AG20443 (cell line): ENCODE measurements around the gene PIP5K1B.
"Not testable (repeated sequence)": the region's sequence is repeated elsewhere in the genome, so short reads cannot be mapped to it uniquely, and the experiment has no call there.

ENCODE experiments used
- DNase-seq: peaks from one replicate; pipeline ENCODE4 v3.0.0; 2012; ENCODE audit warnings: low spot score, mixed read lengths

PIP5K1B gene

DNA sequence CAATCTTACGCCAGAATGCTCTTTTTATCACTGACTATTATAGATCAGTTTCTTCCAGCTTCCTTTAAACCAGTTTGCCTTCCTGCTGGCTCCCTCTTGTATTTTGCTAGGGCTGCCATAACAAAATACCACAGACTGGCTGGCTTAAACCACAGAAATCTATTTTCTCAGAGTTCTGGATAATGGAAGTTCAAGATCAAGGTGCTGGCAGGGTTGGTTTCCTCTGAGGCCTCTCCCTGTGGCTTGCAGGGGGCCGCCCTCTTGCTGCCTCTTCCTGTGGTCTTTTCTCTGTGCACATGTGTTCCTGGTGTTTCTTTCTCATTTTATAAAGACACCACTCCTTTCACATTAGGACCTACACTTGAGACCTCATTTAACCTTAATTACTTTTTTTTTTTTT is 323.7 kb downstream of the PIP5K1B start:
- DNase-seq = no peak

DNA sequence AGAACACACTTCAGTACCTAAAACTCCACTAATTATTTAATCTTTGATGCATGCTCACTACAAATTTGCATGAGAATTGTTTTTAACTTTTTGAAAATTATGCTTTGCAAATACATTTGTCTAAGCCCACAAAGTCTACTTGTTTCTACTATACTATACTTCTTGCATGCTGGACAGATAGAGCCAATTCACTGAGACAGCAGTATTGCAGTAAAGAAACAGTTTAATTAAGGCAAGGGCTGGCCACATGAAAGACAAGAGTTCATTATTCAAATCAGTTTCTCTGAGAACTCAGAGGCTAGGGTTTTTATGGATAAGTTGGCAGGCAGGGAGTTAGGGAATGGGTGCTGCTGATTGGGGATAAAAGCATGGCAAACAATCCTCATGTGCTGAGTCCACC is 324.5 kb downstream of the PIP5K1B start:
- DNase-seq = no peak

DNA sequence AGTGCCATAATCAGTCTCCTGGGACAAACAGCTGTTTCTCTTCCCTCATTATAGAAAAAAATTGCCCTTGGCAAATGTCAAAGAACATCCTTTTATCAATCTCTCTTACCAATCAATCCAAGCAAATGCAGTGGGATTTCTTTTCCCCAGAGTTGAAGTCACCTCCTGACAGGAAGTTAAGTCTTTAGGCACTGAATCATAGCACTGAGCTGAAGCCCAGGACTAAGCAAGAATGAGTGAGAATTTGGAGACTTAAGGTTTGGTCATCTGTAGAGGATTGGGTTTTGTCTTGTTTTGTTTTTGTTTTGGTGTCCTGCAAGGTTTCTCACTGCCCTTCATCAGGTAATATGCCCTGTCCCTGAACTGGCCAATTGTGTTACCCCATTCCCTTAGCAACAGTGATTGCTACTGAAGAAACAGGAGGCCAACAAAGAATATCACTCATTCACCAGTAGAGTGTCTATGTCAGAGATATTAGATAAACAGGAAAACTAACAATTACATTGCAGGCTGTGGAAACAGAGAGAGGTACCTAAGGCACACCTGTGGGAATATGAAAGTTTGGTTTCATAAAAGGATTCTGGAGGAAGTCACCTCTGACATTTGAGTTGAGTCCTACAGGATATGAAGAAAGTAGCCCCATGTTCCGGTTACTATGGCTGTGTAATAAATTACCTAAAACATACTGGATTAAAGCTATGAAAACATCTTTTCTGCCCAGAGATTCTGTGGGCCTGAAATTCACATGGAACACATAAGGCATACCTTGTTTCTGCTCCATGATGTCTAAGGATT is 326.0 kb downstream of the PIP5K1B start:
- no peak for DNase-seq

DNA sequence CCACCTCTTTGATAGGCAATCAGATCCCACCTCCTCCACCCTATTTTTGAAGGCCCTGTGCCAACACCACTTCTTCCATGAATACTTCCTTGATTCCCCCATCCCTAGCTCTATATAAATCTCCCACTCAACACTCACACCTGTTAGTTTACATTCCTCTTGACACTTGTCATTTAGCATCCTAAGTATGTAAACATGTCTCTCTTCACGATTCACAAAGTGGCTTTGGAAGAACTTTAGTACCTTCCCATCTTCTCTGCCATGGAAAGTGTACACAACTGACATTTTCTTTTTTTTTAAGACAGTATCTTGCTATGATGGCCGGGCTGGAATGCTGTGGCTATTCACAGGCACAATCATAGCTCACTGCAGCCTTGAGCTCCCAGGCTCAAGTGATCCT is 329.0 kb downstream of the PIP5K1B start:
- no peak for DNase-seq

DNA sequence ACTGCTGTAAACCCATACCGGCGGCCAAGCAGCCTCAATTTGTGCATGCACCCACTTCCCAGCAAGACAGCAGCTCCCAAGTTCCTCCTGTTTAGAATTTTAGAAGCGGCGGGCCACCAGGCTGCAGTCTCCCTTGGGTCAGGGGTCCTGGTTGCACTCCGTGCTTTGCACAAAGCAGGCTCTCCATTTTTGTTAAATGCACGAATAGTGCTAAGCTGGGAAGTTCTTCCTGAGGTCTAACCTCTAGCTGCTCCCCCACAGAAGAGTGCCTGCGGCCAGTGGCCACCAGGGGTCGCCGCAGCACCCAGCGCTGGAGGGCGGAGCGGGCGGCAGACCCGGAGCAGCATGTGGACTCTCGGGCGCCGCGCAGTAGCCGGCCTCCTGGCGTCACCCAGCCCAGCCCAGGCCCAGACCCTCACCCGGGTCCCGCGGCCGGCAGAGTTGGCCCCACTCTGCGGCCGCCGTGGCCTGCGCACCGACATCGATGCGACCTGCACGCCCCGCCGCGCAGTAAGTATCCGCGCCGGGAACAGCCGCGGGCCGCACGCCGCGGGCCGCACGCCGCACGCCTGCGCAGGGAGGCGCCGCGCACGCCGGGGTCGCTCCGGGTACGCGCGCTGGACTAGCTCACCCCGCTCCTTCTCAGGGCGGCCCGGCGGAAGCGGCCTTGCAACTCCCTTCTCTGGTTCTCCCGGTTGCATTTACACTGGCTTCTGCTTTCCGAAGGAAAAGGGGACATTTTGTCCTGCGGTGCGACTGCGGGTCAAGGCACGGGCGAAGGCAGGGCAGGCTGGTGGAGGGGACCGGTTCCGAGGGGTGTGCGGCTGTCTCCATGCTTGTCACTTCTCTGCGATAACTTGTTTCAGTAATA is 330.6 kb downstream of the PIP5K1B start, which contains the start of gene FXN:
FXN (plus strand) TSS at position 315 of the 871 bp plus-strand sequence; CDS start at position 346, 31 bp downstream.
- DNase-seq = peak; percentile 96

DNA sequence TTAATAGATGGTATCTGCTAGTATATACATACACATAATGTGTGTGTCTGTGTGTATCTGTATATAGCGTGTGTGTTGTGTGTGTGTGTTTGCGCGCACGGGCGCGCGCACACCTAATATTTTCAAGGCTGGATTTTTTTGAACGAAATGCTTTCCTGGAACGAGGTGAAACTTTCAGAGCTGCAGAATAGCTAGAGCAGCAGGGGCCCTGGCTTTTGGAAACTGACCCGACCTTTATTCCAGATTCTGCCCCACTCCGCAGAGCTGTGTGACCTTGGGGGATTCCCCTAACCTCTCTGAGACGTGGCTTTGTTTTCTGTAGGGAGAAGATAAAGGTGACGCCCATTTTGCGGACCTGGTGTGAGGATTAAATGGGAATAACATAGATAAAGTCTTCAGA is 331.3 kb downstream of the PIP5K1B start:
- DNase-seq = peak; percentile 30

DNA sequence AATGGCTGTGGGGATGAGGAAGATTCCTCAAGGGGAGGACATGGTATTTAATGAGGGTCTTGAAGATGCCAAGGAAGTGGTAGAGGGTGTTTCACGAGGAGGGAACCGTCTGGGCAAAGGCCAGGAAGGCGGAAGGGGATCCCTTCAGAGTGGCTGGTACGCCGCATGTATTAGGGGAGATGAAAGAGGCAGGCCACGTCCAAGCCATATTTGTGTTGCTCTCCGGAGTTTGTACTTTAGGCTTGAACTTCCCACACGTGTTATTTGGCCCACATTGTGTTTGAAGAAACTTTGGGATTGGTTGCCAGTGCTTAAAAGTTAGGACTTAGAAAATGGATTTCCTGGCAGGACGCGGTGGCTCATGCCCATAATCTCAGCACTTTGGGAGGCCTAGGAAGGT is 331.8 kb downstream of the PIP5K1B start:
- no peak for DNase-seq

DNA sequence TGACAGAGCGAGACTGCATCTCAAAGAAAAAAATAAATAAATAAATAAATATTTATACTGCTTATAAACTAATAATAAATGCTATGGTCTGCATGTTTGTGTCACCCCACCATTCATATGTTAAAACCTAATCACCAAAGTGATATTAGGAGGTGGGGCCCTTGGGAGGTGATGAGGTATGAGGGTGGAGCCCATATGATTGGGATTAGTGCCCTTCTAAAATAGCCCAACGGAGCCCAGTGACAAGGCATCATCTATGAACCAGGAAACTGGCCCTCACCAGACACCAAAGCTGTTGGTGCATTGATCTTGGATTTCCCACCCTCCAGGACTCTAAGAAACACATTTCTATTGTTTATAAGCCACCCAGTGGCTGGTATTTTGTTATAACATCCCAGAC is 335.6 kb downstream of the PIP5K1B start:
- no peak for DNase-seq

DNA sequence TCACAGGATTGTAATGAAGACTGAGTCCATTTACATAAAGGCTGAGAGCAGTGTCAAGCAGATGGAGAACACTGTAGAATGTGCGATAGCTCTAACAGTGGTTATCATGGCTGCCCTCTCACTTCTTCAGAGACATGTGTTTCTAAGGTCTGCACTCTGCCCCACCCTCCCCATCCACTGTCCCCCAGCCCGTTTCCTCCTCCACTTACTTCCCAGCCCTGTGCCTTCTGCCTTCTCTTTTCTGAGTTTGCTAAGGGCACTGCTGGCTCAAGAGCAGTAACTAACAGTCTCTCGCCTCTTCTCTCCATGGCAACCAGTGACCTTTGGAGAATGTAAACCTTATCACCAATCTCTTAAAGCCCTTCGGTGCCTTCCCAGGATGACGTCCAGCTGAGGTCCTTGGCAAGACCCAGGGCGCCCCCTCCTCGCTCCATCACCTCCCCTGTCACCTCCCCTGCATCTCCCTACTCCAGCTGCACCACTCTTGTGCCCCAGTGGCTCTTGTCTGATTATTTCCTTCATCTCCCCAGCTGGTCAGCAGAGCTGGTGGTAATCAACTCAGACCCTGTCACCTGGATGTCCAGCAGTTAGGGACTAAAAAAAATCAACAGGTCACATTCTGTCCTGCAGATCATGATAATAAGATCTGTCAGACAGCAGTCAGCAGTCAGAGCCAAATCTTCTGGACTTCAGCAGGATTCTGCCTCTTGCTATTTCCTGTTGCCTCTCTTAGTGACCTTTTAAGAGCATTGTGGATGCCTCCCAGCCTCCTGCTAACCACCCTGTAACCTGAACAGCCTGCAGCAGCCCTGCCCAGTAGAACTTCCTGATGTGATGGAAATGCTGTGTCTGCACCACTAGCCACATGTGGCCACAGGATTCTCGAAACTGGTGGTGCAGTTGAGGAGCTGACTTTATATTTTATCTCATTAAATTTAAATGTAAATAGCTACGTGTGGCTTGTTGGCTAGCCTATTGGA is 339.5 kb downstream of the PIP5K1B start:
- peak; percentile 29 for DNase-seq

DNA sequence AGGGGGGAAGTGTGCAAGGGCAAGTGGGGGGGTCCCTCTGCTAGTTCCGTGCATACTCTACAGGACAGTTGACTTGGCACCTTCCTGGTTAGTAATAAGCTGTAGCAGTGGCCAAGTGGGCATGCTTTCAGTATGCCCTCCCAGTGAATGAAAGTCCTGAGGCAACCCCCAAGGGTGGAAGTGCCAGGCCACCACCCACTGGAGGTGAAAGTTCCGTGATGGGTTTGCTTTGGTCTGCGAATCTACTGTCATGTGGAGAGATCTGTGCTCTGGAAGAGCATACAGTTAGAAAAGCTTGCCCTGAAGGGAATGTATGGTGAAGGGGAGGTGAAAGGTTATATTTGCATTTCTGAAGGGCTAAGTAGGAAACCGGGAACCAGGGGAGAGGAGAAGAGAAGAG is 340.8 kb downstream of the PIP5K1B start:
- no peak for DNase-seq

DNA sequence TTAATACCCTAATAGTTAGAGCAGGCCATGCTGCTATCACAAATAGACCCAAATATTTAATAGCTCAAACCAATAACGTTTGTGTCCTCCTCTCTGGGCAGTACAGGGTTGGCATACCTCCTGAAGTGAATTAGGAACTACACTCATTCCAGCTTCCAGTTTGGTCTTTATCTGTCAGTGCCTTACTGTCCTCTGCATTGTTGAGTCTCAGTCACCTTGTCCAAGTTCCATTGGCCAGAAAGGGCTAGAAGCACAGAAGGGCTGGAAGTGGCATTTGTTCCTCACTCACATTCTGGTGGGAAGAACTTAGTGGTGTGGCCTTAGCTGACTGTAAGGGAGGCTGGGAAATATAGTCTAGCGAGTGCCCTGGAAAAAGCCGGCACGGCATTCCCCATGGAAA is 341.7 kb downstream of the PIP5K1B start:
- no peak for DNase-seq

DNA sequence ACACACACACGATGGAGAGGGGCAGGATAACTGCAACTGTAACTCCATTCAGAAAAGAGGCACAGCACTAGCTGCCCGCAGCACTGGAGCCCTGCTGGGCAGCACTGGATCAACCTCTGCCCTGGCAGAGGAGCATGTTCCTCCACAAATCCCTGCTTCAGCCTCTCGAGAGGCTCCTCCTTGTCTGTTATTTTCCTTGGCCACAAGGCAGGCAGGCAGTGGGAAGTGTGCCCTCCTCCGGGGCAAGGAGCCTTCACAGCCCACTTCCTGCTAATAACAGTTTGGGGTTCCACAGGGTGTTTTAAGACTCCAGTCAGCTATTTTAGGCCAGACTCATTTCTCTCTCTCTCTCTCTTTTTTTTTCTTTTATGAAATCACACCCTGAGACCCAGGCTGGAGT is 342.3 kb downstream of the PIP5K1B start:
- no peak for DNase-seq

DNA sequence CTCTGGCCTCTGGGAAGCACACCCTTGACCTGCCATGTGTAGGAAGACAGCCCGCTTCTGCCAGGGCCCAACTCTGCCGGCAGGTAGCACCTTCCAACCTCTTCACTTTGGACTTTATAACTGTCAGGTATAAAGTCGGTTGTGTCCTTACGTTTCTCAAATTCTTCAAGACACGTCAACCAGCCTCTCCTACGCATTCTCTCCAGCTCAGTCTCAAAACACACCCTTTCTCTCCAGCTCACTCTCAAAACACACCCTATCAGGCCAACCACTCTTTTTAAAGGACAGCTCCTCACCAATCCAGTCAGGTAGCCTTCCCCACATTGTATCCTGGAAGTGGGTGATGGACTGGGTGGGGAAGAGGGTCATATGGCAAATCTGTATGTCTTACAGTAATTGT is 344.1 kb downstream of the PIP5K1B start:
- no peak for DNase-seq

DNA sequence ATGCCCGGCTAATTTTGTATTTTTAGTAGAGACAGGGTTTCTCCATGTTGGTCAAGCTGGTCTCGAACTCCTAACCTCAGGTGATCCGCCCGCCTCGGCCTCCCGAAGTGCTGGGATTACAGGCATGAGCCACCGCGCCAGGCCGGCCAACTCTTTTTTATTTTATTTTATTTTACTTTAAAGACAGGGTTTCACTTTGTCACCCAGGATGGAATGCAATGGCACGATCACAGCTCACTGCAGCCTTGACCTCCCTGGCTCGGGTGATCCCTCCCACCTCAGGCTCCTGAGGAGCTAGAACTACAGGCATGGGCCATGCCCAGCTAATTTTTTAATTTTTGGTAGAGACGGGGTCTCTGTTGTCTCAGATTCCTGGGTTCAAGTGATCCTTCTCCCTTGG is 345.9 kb downstream of the PIP5K1B start:
- not testable (repeated sequence) for DNase-seq

DNA sequence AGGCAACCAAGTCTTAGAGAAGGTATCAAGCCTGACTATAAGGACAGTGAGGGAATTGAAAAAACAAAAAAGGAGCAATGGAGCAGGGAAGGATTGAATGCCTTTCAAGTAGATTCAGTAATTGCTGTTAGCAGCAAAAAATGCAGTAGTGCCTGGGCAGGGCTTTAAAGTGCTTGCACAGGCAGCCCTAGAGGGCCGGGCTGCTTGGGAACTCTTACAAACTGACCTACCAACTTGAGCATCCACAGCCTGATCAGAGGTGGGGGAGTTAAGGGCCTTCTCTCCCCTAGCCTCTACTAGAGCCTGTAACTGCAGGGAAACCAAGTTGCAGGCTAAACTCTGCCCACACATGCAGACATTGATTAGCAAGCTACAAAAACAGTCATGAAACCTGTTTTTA is 349.9 kb downstream of the PIP5K1B start:
- no peak for DNase-seq

DNA sequence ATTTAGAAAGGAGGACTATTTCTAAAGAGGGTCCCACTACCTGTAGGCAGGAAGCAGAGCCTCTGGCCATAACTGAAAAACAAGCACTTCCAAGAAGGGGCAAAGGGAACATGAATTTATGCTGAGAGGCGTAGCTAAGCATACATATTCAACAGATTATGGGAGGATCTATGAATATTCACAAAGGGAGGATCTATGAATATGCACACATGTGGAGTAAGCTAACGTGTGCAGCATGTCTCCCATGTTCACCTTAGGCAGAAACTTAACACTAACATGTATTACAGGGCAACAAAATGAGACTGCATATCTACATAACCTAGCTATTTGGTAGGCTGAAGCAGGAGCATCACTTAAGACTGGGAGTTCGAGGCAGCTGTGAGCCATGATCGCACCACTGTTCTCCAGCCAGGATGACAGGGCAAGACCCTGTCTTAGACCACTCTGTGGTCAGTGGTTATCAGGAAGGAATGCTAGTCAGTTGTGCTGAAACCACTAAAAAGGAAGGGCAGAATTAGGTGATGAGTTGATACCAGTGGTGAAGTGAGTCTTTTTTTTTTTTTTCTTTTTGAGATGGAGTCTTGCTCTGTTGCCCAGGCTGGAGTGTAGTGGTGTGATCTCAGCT is 351.3 kb downstream of the PIP5K1B start:
- no peak for DNase-seq

DNA sequence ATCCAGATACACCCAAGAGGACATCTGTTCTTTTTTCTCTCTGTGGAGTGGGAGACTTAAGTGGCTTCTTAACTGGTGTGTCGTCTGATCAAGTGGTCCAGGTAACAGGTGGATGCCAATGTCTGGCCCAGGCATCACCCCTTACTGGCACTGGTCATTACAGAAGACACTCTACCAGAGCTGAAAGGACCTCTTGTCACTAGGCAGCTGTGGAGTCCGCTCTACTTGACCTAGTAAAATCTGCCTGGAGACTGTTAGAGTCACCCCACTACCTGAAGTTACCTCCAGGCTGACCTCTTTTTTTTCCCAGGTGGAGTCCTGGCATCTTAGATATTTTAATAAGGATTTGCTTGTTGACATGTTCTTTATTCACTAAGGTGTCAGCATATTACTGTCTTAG is 353.1 kb downstream of the PIP5K1B start:
- DNase-seq = no peak
